Smooth muscle cell (in vitro differentiated cells): Measurements from ENCODE around the gene TBC1D12. TPM values are rescaled to one million over a fixed set of nuclear protein-coding genes. Genes with fewer than 3 reads are reported as not detected.

ENCODE experiments used
- DNase-seq: peaks from one replicate; lab custom pipeline; 2025; ENCODE audit not compliant: unreplicated experiment; lab: John Stamatoyannopoulos, UW
- H2AFZ ChIP-seq: fragments of 200-600 bp; sonication (generic); 2 replicates; pipeline ENCODE4 v1.6.0; 2016; ENCODE audit warnings: antibody characterized with exemption, low read depth, mild to moderate bottlenecking
- H3F3A ChIP-seq: fragments of 200-600 bp; sonication (generic); 2 replicates; pipeline ENCODE4 v1.6.0; 2017; ENCODE audit warnings: antibody characterized with exemption, low read depth
- H3K27ac ChIP-seq: fragments of 200-600 bp; sonication (generic); 2 replicates; pipeline ENCODE4 v1.5.1; 2016; ENCODE audit warnings: low read depth, mild to moderate bottlenecking
- H3K27me3 ChIP-seq: fragments of 200-600 bp; sonication (generic); 2 replicates; pipeline ENCODE4 v1.6.1; 2016; ENCODE audit warnings: low read depth, mild to moderate bottlenecking
- H3K36me3 ChIP-seq: fragments of 200-600 bp; sonication (generic); 2 replicates; pipeline ENCODE4 v1.5.1; 2016; ENCODE audit warnings: low read depth
- H3K4me1 ChIP-seq: fragments of 200-600 bp; sonication (generic); 2 replicates; pipeline ENCODE4 v1.5.1; 2016; ENCODE audit warnings: low read depth
- H3K4me2 ChIP-seq: fragments of 200-600 bp; sonication (generic); 2 replicates; pipeline ENCODE4 v1.6.0; 2016; ENCODE audit warnings: mild to moderate bottlenecking
- H3K4me3 ChIP-seq: fragments of 200-600 bp; sonication (generic); 2 replicates; pipeline ENCODE4 v1.5.1; 2016; ENCODE audit warnings: mild to moderate bottlenecking
- H3K79me2 ChIP-seq: fragments of 200-600 bp; sonication (generic); 2 replicates; pipeline ENCODE4 v1.6.0; 2016; ENCODE audit warnings: low read depth, mild to moderate bottlenecking
- H3K9ac ChIP-seq: fragments of 200-600 bp; sonication (generic); 2 replicates; pipeline ENCODE4 v1.6.0; 2016; ENCODE audit warnings: low read depth
- H3K9me3 ChIP-seq: fragments of 200-600 bp; sonication (generic); replicated peaks from 2 replicates; pipeline ENCODE4 v1.5.1; 2016; ENCODE audit warnings: low read depth
- H4K20me1 ChIP-seq: fragments of 200-600 bp; sonication (generic); 2 replicates; pipeline ENCODE4 v1.6.0; 2016; ENCODE audit warnings: low read depth
- WGBS: methylation state at CpG from one replicate; pipeline ENCODE4 v1.1.7; 2016; ENCODE audit warnings: low lambda C conversion rate; 5-methylcytosine and 5-hydroxymethylcytosine counted together
- polyA plus RNA-seq: library from polyadenylated mRNA; unstranded; fragments of >200 nt; fragmentation: Nextera tagmentation; extraction: Ambion mirVana; gene quantifications from 2 replicates; pipeline ENCODE4 v1.2.1, GENCODE V29; 2016
- total RNA-seq: library from RNA; depleted of rRNA; stranded (reverse); fragments of >200 nt; gene quantifications from 2 replicates; pipeline ENCODE4 v1.2.3, GENCODE V29; 2014
- TF ChIP-seq, protein P1 (sequence below): fragments of 200-600 bp; sonication (generic); IDR thresholded peaks from 2 replicates; pipeline ENCODE4 v1.5.1; 2017; ENCODE audit warnings: borderline replicate concordance, mild to moderate bottlenecking, antibody characterized with exemption; ENCODE audit not compliant: insufficient read depth, poor library complexity, severe bottlenecking

Gene TBC1D12
- total and polyA plus RNA-seq, 2 experiments from 2014 or later = 3.8 to 9.4 TPM

DNA sequence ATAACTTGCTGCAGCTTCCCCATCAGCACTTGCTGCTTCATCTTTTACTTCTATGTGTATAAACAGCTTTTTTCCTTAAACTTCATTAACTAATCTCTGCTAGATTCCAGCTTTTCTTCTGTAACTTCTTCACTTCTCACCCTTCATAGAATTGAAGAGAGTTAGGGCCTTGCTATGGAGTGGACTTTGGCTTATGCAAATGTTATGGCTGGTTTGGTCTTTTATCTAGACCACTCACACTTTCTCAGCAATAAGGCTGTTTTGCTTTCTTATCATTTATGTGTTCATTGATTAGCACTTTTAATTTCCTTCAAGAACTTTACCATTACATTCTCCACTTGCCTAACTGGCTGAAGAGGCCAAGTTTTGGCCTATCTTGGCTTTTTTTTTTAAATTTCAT lies 79.1 kb downstream of the TBC1D12 start:
- Histone ChIP-seq H3K9me3 (peaks cover 8% of the 10 kb centered on the region), H3K27me3 (no peaks in the 10 kb centered on the region), H3K79me2 (peaks cover 19% of the 10 kb centered on the region), H3F3A (no peaks in the 10 kb centered on the region), H3K4me1 (no peaks in the 10 kb centered on the region), H2AFZ (no peak overlapping the region), H3K36me3 (no peaks in the 10 kb centered on the region), H3K4me3 (no peak overlapping the region), H3K4me2 (no peak overlapping the region), H3K9ac (no peak overlapping the region), H3K27ac (no peak overlapping the region), H4K20me1 (peaks cover 4% of the 10 kb centered on the region)
- no peak for DNase-seq
- TF ChIP-seq, protein P1, sequence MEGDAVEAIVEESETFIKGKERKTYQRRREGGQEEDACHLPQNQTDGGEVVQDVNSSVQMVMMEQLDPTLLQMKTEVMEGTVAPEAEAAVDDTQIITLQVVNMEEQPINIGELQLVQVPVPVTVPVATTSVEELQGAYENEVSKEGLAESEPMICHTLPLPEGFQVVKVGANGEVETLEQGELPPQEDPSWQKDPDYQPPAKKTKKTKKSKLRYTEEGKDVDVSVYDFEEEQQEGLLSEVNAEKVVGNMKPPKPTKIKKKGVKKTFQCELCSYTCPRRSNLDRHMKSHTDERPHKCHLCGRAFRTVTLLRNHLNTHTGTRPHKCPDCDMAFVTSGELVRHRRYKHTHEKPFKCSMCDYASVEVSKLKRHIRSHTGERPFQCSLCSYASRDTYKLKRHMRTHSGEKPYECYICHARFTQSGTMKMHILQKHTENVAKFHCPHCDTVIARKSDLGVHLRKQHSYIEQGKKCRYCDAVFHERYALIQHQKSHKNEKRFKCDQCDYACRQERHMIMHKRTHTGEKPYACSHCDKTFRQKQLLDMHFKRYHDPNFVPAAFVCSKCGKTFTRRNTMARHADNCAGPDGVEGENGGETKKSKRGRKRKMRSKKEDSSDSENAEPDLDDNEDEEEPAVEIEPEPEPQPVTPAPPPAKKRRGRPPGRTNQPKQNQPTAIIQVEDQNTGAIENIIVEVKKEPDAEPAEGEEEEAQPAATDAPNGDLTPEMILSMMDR = no peak

DNA sequence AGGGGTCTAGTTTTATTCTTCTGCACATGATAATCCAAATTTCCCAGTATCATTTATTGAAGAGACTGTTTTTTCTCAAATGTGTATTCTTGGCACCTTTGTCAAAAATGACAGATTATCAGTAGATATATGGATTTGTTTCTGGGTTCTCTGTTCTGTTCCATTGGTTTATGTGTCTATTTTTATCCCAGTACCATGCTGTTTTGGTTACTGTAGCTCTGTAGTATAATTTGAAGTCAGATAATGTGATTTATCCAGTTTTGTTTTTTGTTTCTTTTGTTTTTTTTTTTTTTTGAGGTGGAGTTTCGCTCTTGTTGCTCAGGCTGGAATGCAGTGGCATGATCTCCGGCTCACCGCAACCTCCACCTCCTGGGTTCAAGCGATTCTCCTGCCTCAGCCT lies 81.6 kb downstream of the TBC1D12 start:
- H3K27me3 ChIP-seq = no peaks in the 10 kb centered on the region
- H3K79me2 ChIP-seq = peaks cover 19% of the 10 kb centered on the region
- H3K9ac ChIP-seq = no peak overlapping the region
- TF ChIP-seq, protein P1 = no peak
- peaks cover 8% of the 10 kb centered on the region for H3K9me3 ChIP-seq
- H3F3A ChIP-seq = no peaks in the 10 kb centered on the region
- no peaks in the 10 kb centered on the region for H3K4me1 ChIP-seq
- no peak overlapping the region for H3K27ac ChIP-seq
- H3K4me2 ChIP-seq = no peak overlapping the region
- H4K20me1 ChIP-seq = peaks cover 10% of the 10 kb centered on the region
- no peak overlapping the region for H3K4me3 ChIP-seq
- DNase-seq = no peak
- H2AFZ ChIP-seq = no peak overlapping the region
- no peaks in the 10 kb centered on the region for H3K36me3 ChIP-seq
- 100% methylated on average over 4 of the region's 4 CpGs for WGBS

DNA sequence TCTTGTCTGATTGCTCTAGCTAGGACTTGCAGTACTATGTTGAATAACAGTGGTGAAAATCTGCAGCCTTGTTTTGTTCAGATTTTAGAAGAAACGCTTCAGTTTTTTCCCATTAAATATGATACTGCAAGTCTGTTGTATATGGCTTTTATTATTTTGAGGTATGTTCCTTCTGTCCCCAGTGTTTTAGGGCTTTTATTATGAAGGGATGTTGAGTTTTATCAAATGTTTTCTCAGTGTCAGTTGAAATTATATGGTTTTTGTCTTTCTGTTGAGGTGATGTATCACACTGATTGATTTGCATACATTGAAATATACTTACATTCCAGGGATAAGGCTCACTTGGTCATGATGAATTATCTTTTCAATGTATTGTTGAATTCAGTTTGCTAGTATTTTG lies 82.8 kb downstream of the TBC1D12 start:
- Histone ChIP-seq H3K9ac (no peak overlapping the region), H3K9me3 (peaks cover 8% of the 10 kb centered on the region), H2AFZ (no peak overlapping the region), H3K27me3 (no peaks in the 10 kb centered on the region), H4K20me1 (peaks cover 20% of the 10 kb centered on the region), H3K4me3 (no peak overlapping the region), H3K4me1 (no peaks in the 10 kb centered on the region), H3K27ac (no peak overlapping the region), H3K4me2 (no peak overlapping the region), H3K36me3 (no peaks in the 10 kb centered on the region), H3F3A (no peaks in the 10 kb centered on the region), H3K79me2 (peaks cover 19% of the 10 kb centered on the region)
- DNase-seq = no peak
- 97% methylated on average over 1 of the region's 1 CpG for WGBS
- TF ChIP-seq, protein P1 = no peak

DNA sequence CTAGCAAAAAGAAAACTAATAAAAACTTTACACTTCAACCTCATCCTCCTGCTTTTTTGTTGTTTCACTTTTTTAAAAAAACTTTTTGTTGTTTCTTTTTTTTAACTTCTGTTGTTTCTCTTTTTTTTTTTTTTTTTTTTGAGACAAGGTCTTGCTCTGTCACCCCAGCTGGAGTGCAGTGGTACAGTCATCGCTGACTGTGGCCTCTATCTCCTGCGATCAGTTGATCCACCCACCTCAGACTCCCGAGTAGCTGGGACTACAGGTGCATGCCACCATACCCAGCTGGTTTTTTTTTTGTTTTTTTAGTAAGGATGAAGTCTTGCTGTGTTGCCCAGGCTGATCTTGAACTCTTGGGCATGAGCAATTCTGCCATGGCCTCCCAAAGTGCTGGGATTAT lies 85.2 kb downstream of the TBC1D12 start:
- Histone ChIP-seq H3K4me2 (no peak overlapping the region), H3K9me3 (peaks cover 8% of the 10 kb centered on the region), H3K36me3 (no peaks in the 10 kb centered on the region), H3K9ac (no peak overlapping the region), H4K20me1 (peaks cover 31% of the 10 kb centered on the region), H3F3A (no peaks in the 10 kb centered on the region), H2AFZ (no peak overlapping the region), H3K79me2 (peaks cover 19% of the 10 kb centered on the region), H3K27me3 (no peaks in the 10 kb centered on the region), H3K4me1 (no peaks in the 10 kb centered on the region), H3K4me3 (no peak overlapping the region), H3K27ac (no peak overlapping the region)
- TF ChIP-seq, protein P1 = no peak
- WGBS = 92% methylated on average over 3 of the region's 3 CpGs
- no peak for DNase-seq
